ENCODE results near the gene SIM2. TPM values are rescaled to one million over a fixed set of nuclear protein-coding genes. Genes with fewer than 3 reads are reported as not detected.
A peak's percentile ranks its signal among the peaks of the same experiment; 100 is the strongest.

Gene SIM2
- total and polyA plus RNA-seq, 2 of the 13 experiments (the other 11 are each of a cell fraction or from before 2014, with no cell fraction given): 0.36 to 0.53 TPM

DNA sequence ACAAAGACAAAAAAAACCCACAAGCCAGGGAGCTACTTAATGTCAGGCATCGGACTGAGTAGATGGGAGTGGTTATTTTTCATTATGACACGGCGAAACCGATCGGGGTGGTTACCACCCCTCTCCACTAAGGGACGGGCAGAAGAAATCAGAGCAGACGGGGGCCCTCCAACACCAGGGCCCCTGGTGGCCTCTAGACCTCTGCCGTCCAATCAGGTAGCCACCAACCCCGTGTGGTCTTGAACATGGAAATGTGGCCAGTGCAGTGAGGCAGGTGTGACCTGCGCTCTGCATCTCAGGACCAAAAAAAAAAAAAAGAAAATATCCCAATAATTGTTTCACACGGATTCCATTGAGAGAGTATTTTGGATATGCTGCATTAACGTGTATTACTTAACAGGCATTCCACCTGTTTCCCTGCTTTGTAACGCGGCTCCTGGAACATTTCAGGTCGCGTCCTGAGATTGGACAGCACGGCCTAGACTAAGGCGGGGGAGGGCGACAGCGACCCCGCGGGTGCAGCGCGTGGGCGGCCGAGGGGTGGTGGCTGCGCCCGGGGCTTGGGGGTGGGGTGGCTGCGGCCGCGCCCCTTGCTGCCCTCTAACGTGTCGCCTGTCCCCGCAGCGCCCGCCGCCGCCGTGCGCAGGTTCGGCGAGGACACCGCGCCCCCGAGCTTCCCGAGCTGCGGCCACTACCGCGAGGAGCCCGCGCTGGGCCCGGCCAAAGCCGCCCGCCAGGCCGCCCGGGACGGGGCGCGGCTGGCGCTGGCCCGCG lies 48.3 kb downstream of the SIM2 start:
- DNase-seq (ENCODE audit: low spot score): no peak
- Histone ChIP-seq H3K4me2 (ENCODE audit: low read depth, low read length) (peak overlapping the region; percentile 76), H4K20me1 (ENCODE audit: insufficient read depth, low read length) (no peaks in the 10 kb centered on the region), H3K36me3 (replicated peaks in 1 of 2; ENCODE audit: control insufficient read depth in 1 of 2, insufficient read depth in 2 of 2, low read length in 2 of 2) (no peaks in the 10 kb centered on the region), H3K79me2 (ENCODE audit: insufficient read depth, low read length) (no peaks in the 10 kb centered on the region), H2AFZ (ENCODE audit: low read length) (no peak overlapping the region), H3K9me3 (ENCODE audit: low read length) (no peaks in the 10 kb centered on the region), H3K4me1 (ENCODE audit: insufficient read depth, low read length) (peaks cover 12% of the 10 kb centered on the region), H3K27ac (ENCODE audit: extremely low read length, insufficient read depth, low read length) (no peak overlapping the region), H3K27me3 (ENCODE audit: control insufficient read depth in 1 of 2, insufficient read depth in 2 of 2, low read length in 2 of 2) (no peaks in the 10 kb centered on the region), H3K4me3 (replicated peaks in 1 of 3; ENCODE audit: insufficient read depth in 1 of 3, low read depth in 2 of 3, low read length in 3 of 3) (peak overlapping the region; percentile 54 to 64 (median 56); a peak in 5 of 6 replicates), H3K9ac (ENCODE audit: insufficient read depth, low read depth, low read length) (peak overlapping the region; percentile 43; the same call in 1 of the 2 replicates)
- intact Hi-C loops (cut with micrococcal nuclease; ENCODE audit: unreplicated experiment): loop anchor here (2.0 to 5.0 kb wide), 3 partner anchors 16 to 180 kb away; no protein-coding TSS in a partner anchor
- 24% methylated on average over 28 of the region's 62 CpGs for WGBS (ENCODE audit: low lambda C conversion rate)
- TF ChIP-seq, protein P1, sequence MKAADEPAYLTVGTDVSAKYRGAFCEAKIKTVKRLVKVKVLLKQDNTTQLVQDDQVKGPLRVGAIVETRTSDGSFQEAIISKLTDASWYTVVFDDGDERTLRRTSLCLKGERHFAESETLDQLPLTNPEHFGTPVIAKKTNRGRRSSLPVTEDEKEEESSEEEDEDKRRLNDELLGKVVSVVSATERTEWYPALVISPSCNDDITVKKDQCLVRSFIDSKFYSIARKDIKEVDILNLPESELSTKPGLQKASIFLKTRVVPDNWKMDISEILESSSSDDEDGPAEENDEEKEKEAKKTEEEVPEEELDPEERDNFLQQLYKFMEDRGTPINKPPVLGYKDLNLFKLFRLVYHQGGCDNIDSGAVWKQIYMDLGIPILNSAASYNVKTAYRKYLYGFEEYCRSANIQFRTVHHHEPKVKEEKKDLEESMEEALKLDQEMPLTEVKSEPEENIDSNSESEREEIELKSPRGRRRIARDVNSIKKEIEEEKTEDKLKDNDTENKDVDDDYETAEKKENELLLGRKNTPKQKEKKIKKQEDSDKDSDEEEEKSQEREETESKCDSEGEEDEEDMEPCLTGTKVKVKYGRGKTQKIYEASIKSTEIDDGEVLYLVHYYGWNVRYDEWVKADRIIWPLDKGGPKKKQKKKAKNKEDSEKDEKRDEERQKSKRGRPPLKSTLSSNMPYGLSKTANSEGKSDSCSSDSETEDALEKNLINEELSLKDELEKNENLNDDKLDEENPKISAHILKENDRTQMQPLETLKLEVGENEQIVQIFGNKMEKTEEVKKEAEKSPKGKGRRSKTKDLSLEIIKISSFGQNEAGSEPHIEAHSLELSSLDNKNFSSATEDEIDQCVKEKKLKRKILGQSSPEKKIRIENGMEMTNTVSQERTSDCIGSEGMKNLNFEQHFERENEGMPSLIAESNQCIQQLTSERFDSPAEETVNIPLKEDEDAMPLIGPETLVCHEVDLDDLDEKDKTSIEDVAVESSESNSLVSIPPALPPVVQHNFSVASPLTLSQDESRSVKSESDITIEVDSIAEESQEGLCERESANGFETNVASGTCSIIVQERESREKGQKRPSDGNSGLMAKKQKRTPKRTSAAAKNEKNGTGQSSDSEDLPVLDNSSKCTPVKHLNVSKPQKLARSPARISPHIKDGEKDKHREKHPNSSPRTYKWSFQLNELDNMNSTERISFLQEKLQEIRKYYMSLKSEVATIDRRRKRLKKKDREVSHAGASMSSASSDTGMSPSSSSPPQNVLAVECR (CRISPR knock-in tag; IDR thresholded peaks at IDR 0.05; ENCODE audit: borderline replicate concordance): 0 out of 2 replicates have a peak, but pooled peaks have one; percentile 32
- TF ChIP-seq CBX1 (IDR thresholded peaks at IDR 0.05; ENCODE audit: low read depth) (no peak), YEATS2 (CRISPR knock-in tag; IDR thresholded peaks at IDR 0.05; ENCODE audit: borderline replicate concordance) (no peak), TBX2 (CRISPR knock-in tag; IDR thresholded peaks at IDR 0.05; ENCODE audit: borderline replicate concordance) (0 out of 2 replicates have a peak, but pooled peaks have one; percentile 3), SPEN (CRISPR knock-in tag; IDR thresholded peaks at IDR 0.05; ENCODE audit: low read depth) (0 out of 2 replicates have a peak, but pooled peaks have one; percentile 11), ZNF121 (CRISPR knock-in tag; IDR thresholded peaks at IDR 0.05) (peak; percentile 47; the same call in 1 of the 2 replicates), PITX1 (CRISPR knock-in tag; IDR thresholded peaks at IDR 0.05) (0 out of 2 replicates have a peak, but pooled peaks have one; percentile 24)
- TF ChIP-seq, protein P2, sequence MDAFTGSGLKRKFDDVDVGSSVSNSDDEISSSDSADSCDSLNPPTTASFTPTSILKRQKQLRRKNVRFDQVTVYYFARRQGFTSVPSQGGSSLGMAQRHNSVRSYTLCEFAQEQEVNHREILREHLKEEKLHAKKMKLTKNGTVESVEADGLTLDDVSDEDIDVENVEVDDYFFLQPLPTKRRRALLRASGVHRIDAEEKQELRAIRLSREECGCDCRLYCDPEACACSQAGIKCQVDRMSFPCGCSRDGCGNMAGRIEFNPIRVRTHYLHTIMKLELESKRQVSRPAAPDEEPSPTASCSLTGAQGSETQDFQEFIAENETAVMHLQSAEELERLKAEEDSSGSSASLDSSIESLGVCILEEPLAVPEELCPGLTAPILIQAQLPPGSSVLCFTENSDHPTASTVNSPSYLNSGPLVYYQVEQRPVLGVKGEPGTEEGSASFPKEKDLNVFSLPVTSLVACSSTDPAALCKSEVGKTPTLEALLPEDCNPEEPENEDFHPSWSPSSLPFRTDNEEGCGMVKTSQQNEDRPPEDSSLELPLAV (CRISPR knock-in tag; conservative IDR thresholded peaks at IDR 0.05; ENCODE audit: low read depth): no peak
- TF ChIP-seq, protein P3, sequence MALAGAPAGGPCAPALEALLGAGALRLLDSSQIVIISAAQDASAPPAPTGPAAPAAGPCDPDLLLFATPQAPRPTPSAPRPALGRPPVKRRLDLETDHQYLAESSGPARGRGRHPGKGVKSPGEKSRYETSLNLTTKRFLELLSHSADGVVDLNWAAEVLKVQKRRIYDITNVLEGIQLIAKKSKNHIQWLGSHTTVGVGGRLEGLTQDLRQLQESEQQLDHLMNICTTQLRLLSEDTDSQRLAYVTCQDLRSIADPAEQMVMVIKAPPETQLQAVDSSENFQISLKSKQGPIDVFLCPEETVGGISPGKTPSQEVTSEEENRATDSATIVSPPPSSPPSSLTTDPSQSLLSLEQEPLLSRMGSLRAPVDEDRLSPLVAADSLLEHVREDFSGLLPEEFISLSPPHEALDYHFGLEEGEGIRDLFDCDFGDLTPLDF (CRISPR knock-in tag; IDR thresholded peaks at IDR 0.05): no peak
- TF ChIP-seq, protein P4, sequence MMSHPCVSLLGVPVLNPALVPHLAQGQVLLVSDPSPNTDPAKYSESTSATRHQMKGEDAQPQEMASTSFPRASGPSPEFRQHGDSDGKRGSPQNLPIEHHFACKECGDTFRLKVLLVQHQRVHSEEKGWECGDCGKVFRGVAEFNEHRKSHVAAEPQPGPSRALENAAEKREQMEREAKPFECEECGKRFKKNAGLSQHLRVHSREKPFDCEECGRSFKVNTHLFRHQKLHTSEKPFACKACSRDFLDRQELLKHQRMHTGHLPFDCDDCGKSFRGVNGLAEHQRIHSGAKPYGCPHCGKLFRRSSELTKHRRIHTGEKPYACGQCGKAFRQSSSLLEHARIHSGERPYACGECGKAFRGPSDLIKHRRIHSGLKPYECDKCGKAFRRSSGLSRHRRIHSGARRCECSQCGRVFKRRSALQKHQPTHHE (CRISPR knock-in tag; IDR thresholded peaks at IDR 0.05; ENCODE audit: borderline replicate concordance): no peak
- no peak for FAIRE-seq
- CTCF ChIA-PET (ENCODE audit: low intra/inter-chr PET ratio, low total read pairs): interaction anchor here (0.8 to 2.5 kb wide), 2 partner anchors 169 to 180 kb away, joined by 3 to 14 read pairs; no protein-coding TSS in a partner anchor
- BruUV-seq (replicated peaks): no TSS peak
- POLR2A ChIA-PET: interaction anchor here (0.7 to 1.2 kb wide), 3 partner anchors 17 to 196 kb away, joined by 3 to 4 read pairs (median 3); no protein-coding TSS in a partner anchor
- in situ Hi-C loops (cut with HindIII; ENCODE audit: extremely low pct_ligation_motif_present, low pct_unique_long_range_greater_than_20kb): no loop called here
- ATAC-seq: peak; percentile 37

All from HepG2 (cell line).